DOHH2 (cell line): ENCODE results near the gene TIAL1.
"Not testable (repeated sequence)": the region's sequence is repeated elsewhere in the genome, so short reads cannot be mapped to it uniquely, and the experiment has no call there.

ENCODE experiments used
- H3F3A ChIP-seq: fragments of 200-600 bp; sonication (generic), shearing (Covaris generic); 2 replicates; pipeline ENCODE4 v1.6.0; 2016; ENCODE audit warnings: antibody characterized with exemption, mild to moderate bottlenecking; ENCODE audit not compliant: control insufficient read depth, insufficient read depth
- H3K27ac ChIP-seq: fragments of 200-600 bp; sonication (generic); 2 replicates; pipeline ENCODE4 v1.5.1; 2014; ENCODE audit warnings: low read depth, mild to moderate bottlenecking, low read length, moderate library complexity
- H3K27me3 ChIP-seq: fragments of 200-600 bp; sonication (generic); 2 replicates; pipeline ENCODE4 v1.6.1; 2014; ENCODE audit warnings: mild to moderate bottlenecking, low read length, mixed read lengths; ENCODE audit not compliant: control insufficient read depth
- H3K36me3 ChIP-seq: fragments of 200-600 bp; sonication (generic); 2 replicates; pipeline ENCODE4 v1.6.1; 2014; ENCODE audit warnings: mild to moderate bottlenecking, low read length, moderate library complexity, mixed read lengths; ENCODE audit not compliant: control insufficient read depth
- H3K4me1 ChIP-seq: fragments of 200-600 bp; sonication (generic); 2 replicates; pipeline ENCODE4 v1.6.1; 2014; ENCODE audit warnings: mild to moderate bottlenecking, low read length, mixed read lengths; ENCODE audit not compliant: control insufficient read depth
- H3K4me2 ChIP-seq: fragments of 200-600 bp; sonication (generic); 2 replicates; pipeline ENCODE4 v1.6.0; 2014; ENCODE audit warnings: mild to moderate bottlenecking, low read length, moderate library complexity
- H3K4me3 ChIP-seq: fragments of 200-600 bp; sonication (generic); 2 replicates; pipeline ENCODE4 v1.5.1; 2014; ENCODE audit warnings: mild to moderate bottlenecking, low read length, mixed read lengths
- H3K79me2 ChIP-seq: fragments of 200-600 bp; sonication (generic); 2 replicates; pipeline ENCODE4 v1.6.1; 2014; ENCODE audit warnings: mild to moderate bottlenecking, low read length, mixed read lengths; ENCODE audit not compliant: control insufficient read depth
- H3K9me2 ChIP-seq: fragments of 200-600 bp; sonication (generic); replicated peaks from 2 replicates; pipeline ENCODE4 v1.6.1; 2014; ENCODE audit warnings: mild to moderate bottlenecking, low read length, mixed read lengths; ENCODE audit not compliant: control insufficient read depth
- H3K9me3 ChIP-seq: fragments of 200-600 bp; sonication (generic); 2 replicates; pipeline ENCODE4 v1.6.1; 2014; ENCODE audit warnings: antibody characterized with exemption, low read length, mixed read lengths; ENCODE audit not compliant: control insufficient read depth, insufficient read depth
- H4K20me1 ChIP-seq: fragments of 200-600 bp; sonication (generic); 2 replicates; pipeline ENCODE4 v1.6.0; 2014; ENCODE audit warnings: low read depth, mild to moderate bottlenecking, antibody characterized with exemption, low read length, moderate library complexity; ENCODE audit not compliant: control insufficient read depth, insufficient read depth
- EZH2phosphoT487 ChIP-seq: fragments of 200-600 bp; sonication (generic); IDR thresholded peaks from 2 replicates; pipeline ENCODE4 v1.6.1; 2017; ENCODE audit warnings: borderline replicate concordance, mild to moderate bottlenecking, antibody characterized with exemption, low read length, moderate library complexity, mixed read lengths
- TF ChIP-seq, protein P1 (sequence below): fragments of 200-600 bp; sonication (generic); IDR thresholded peaks from one replicate; pipeline ENCODE4 v1.5.1; 2014; ENCODE audit warnings: antibody characterized with exemption, mild to moderate bottlenecking, low read depth, low read length; ENCODE audit not compliant: poor library complexity, severe bottlenecking

TIAL1 gene

DNA sequence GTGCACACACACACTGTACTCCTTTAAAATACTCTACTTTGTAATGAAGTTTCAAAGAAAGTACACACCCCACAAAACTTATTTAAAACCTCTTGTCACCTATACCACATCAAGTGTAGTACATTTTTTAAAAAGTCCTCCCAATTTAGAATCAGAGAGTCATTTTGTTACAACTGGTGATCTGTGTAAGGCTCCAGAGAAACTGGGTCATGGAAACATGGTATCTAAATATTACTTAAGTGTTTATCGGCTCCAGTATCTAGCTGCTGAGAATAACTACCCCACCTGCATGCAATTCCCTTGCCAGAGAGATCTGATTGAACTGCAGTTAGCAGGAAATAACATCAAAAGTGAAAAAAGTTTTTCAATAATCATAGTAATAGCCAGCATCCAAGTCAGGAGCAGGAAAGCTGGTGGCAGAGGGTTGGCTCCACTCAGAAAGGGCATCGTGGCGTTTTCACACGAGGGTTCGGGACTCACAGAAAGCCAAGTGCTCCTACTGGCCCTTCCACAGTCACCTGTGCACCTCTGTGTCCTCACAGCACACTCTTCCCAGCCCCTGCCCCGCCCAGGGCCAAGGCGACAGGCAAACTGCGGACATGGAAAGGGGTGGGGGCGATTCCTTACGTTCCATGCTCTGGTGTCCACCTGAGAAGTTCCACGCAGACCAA, 60.8 kb downstream of the TIAL1 start:
- H3F3A ChIP-seq: 0 out of 2 replicates have a peak, but pooled peaks cover 1% of the 10 kb centered on the region
- H3K9me2 ChIP-seq: no peaks in the 10 kb centered on the region
- no peak for TF ChIP-seq EZH2phosphoT487
- TF ChIP-seq, protein P1, sequence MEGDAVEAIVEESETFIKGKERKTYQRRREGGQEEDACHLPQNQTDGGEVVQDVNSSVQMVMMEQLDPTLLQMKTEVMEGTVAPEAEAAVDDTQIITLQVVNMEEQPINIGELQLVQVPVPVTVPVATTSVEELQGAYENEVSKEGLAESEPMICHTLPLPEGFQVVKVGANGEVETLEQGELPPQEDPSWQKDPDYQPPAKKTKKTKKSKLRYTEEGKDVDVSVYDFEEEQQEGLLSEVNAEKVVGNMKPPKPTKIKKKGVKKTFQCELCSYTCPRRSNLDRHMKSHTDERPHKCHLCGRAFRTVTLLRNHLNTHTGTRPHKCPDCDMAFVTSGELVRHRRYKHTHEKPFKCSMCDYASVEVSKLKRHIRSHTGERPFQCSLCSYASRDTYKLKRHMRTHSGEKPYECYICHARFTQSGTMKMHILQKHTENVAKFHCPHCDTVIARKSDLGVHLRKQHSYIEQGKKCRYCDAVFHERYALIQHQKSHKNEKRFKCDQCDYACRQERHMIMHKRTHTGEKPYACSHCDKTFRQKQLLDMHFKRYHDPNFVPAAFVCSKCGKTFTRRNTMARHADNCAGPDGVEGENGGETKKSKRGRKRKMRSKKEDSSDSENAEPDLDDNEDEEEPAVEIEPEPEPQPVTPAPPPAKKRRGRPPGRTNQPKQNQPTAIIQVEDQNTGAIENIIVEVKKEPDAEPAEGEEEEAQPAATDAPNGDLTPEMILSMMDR: no peak
- H3K36me3 ChIP-seq: no peaks in the 10 kb centered on the region
- no peak overlapping the region for H3K27ac ChIP-seq
- H4K20me1 ChIP-seq: peaks cover 11% of the 10 kb centered on the region
- H3K4me1 ChIP-seq: peaks cover 30% of the 10 kb centered on the region
- H3K27me3 ChIP-seq: no peaks in the 10 kb centered on the region
- no peak overlapping the region for H3K4me2 ChIP-seq
- H3K79me2 ChIP-seq: peaks cover 83% of the 10 kb centered on the region
- no peaks in the 10 kb centered on the region for H3K9me3 ChIP-seq
- H3K4me3 ChIP-seq: no peak overlapping the region

DNA sequence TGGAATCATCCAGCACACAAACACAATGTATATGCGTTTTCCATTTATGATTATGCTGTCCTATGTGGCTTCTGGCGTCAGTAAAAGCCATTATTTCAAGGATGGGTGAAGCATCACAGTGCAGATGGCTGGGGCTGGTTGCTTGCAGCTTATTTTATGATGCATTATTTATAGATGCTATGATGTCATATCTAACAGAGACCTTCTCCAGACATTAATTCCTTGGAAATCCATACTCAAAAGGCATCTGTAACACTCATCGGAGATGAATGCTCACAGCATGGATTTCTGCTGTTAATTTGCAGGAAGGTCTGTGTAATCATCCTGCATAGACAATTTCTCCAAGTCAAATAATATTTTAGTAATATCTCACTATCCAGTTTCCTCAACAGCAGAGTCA, 61.5 kb downstream of the TIAL1 start:
- Histone ChIP-seq H3K4me1 (peaks cover 24% of the 10 kb centered on the region), H3K4me2 (no peak overlapping the region)

DNA sequence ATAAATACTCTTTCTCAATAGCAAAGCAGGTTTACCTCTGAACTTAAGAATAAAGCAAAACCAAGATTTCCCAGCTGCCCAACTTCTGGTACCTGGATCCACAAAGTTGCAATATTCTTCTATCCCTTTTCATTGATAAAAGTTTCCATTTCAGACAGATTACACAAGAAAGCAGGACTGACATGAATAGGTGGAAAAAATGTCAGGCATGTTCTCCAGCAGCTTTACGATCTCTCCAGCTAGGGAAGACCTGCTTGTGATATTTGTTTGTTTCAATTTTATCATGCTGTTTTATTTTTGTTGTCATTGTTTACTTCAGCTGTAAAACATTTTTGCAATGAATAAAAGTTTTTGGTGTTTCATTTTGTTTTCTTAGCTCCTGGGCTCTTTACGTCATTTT, 63.3 kb downstream of the TIAL1 start:
- H3F3A ChIP-seq: no peaks in the 10 kb centered on the region
- no peaks in the 10 kb centered on the region for H3K27me3 ChIP-seq
- H3K9me2 ChIP-seq: no peaks in the 10 kb centered on the region
- peaks cover 80% of the 10 kb centered on the region for H3K79me2 ChIP-seq
- no peak overlapping the region for H3K4me2 ChIP-seq
- no peaks in the 10 kb centered on the region for H4K20me1 ChIP-seq
- no peaks in the 10 kb centered on the region for H3K9me3 ChIP-seq
- no peak overlapping the region for H3K4me3 ChIP-seq
- peaks cover 7% of the 10 kb centered on the region for H3K4me1 ChIP-seq
- H3K27ac ChIP-seq: no peak overlapping the region
- no peaks in the 10 kb centered on the region for H3K36me3 ChIP-seq
- TF ChIP-seq, protein P1: no peak
- TF ChIP-seq EZH2phosphoT487: no peak

More for the DNA sequence above, 61.5 kb downstream of the TIAL1 start:
- no peak overlapping the region for H3K4me3 ChIP-seq
- H3K27me3 ChIP-seq: no peaks in the 10 kb centered on the region
- no peak overlapping the region for H3K27ac ChIP-seq
- no peaks in the 10 kb centered on the region for H3F3A ChIP-seq
- TF ChIP-seq, protein P1: no peak
- TF ChIP-seq EZH2phosphoT487: no peak
- no peaks in the 10 kb centered on the region for H3K9me3 ChIP-seq
- H4K20me1 ChIP-seq: peaks cover 5% of the 10 kb centered on the region; the same call in 1 of the 2 replicates
- H3K36me3 ChIP-seq: no peaks in the 10 kb centered on the region
- peaks cover 83% of the 10 kb centered on the region for H3K79me2 ChIP-seq
- H3K9me2 ChIP-seq: no peaks in the 10 kb centered on the region

DNA sequence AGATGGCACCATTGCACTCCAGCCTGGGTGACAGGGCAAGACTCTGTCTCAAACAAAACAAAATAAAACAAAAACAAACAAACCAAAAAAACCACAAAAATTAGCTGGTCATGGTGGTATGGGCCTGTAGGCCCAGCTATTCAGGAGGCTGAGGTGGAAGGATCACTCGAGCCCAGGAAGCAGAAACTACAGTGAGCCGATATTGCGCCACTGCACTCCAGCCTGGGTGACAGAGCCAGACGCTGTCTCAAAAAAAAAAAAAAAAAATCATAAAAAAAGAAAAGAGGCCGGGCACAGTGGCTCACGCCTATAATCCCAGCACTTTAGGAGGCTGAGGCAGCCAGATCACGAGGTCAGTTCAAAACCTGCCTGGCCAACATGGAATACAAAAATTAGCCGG, 64.0 kb downstream of the TIAL1 start:
- H3F3A ChIP-seq, H3K9me3 ChIP-seq, H3K27ac ChIP-seq, H3K9me2 ChIP-seq, H3K36me3 ChIP-seq, H4K20me1 ChIP-seq, H3K4me2 ChIP-seq, H3K4me1 ChIP-seq, H3K4me3 ChIP-seq, H3K27me3 ChIP-seq: not testable (repeated sequence)
- peaks cover 77% of the 10 kb centered on the region for H3K79me2 ChIP-seq

DNA sequence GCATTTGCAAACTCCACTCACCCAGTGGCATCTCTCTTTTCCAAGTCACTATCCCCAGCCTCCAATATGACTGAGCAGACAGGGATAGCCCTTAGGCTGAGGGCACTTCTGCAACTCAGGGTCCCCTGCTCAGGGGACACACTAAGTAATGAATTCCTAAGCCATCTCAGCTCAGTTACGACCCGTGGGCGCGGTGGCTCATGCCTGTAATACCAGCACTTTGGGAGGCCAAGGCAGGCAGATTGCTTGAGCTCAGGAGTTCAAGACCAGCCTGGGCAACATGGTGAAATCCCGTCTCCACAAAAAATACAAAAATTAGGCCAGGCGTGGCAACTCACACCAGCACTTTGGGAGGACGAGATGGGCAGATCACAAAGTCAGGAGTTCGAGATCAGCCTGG, 64.5 kb downstream of the TIAL1 start:
- H3F3A ChIP-seq, H4K20me1 ChIP-seq, H3K9me2 ChIP-seq, H3K27ac ChIP-seq, H3K4me2 ChIP-seq, H3K9me3 ChIP-seq, H3K27me3 ChIP-seq, H3K4me1 ChIP-seq, H3K36me3 ChIP-seq, H3K4me3 ChIP-seq: not testable (repeated sequence)
- peaks cover 73% of the 10 kb centered on the region for H3K79me2 ChIP-seq
